Activated T-helper 17 cell treated with anti-CD3 and anti-CD28 coated beads, Interleukin-2, amount 50 U/mL, for 72 hours (primary cell): Measurements from ENCODE around the gene PFDN4. TPM values are rescaled to one million over a fixed set of nuclear protein-coding genes. Genes with fewer than 3 reads are reported as not detected.

Experiments
- ATAC-seq: fragments of 150-1000 bp; cut with Tn5 transposase; replicated peaks from 2 replicates; pipeline ENCODE4 v1.10.0; 2021; ENCODE audit warnings: mild to moderate bottlenecking, moderate library complexity
- H3K27ac Mint-ChIP-seq: one replicate; pipeline ENCODE4 v1.8.0; 2022; ENCODE audit warnings: mixed read lengths
- H3K27me3 Mint-ChIP-seq: one replicate; pipeline ENCODE4 v1.8.0; 2022; ENCODE audit warnings: mixed read lengths
- H3K36me3 Mint-ChIP-seq: one replicate; pipeline ENCODE4 v1.8.0; 2022; ENCODE audit warnings: low read depth, mild to moderate bottlenecking, mixed read lengths
- H3K4me1 Mint-ChIP-seq: one replicate; pipeline ENCODE4 v1.8.0; 2022; ENCODE audit warnings: mixed read lengths
- H3K4me3 Mint-ChIP-seq: one replicate; pipeline ENCODE4 v1.8.0; 2022; ENCODE audit warnings: mild to moderate bottlenecking, mixed read lengths
- H3K9me3 Mint-ChIP-seq: one replicate; pipeline ENCODE4 v1.8.0; 2022; ENCODE audit warnings: mixed read lengths
- total RNA-seq, 2 donors: library from RNA; stranded (reverse); gene quantifications; one replicate each; pipeline ENCODE4 v1.2.3, GENCODE V29; 2022

The PFDN4 gene
- total RNA-seq, 2 donors from 2014 or later = 32.5 to 35.8 TPM

DNA sequence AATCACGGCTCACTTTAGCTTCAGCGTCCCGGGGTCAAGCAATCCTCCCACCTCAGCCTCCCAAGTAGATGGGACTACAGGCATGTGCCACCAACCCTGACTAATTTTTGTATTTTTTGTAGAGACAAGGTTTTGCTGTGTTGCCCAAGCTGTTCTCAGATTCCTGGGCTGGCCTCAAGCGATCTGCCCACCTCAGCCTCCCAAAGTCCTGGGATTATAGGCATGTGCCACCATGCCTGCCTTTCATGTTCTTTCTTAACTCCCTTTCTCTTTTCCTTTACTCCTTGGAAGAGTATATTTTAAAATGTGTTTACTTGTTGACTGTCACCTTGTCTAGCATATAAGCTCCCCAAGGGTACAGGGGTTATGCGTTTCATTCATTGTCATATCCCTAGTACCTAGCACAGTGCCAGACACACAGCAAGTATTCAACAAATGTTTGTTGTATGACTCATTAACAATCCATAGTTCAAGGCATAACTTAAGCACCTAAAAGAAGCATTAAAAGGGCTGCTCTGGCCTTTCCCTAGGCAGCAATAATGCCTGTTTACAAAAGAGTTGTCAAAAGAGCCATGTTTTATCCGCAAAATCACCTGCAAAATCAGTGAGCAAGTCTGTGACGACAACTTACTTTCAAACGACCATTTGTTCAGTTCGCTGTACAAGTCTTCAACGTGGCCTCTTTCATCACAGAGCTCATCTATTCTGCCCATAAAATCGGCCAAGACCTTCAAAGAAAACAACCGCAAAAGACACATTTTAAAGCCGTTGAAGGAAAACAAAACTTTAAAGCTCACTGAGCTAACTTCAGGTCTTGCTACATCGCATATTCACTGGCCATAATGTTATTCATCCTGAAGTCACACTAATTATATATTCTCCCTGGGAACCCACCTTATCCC is 38.7 kb upstream of the PFDN4 start:
- peaks cover 52% of the 10 kb centered on the region for H3K27me3 Mint-ChIP-seq
- H3K9me3 Mint-ChIP-seq = no peaks in the 10 kb centered on the region
- no peaks in the 10 kb centered on the region for H3K4me1 Mint-ChIP-seq
- H3K27ac Mint-ChIP-seq = no peak overlapping the region
- H3K4me3 Mint-ChIP-seq = no peak overlapping the region
- no peaks in the 10 kb centered on the region for H3K36me3 Mint-ChIP-seq
- no peak for ATAC-seq

DNA sequence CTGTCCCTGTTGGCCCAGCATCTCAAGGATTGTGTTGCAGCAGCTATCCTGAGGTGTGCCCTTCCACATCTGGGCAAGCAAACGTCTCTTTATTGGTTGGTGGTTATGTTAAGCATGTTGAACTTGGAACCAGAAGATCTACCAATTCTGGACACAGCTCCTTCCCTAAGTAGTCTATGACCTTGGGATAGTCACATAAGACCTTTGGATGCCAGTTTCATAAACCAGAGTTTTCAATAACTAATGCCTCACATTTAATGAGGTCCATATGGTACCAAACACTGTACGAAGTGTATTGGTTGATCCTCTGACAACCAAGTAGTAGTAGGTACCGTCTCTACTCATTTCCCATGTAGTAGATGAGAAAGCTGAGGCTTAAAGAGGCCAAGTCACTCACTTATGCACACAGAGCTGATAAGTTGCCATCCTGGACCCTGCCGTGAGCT is 37.8 kb upstream of the PFDN4 start:
- Mint-ChIP-seq H3K36me3 (no peaks in the 10 kb centered on the region), H3K27me3 (peaks cover 59% of the 10 kb centered on the region), H3K4me3 (no peak overlapping the region), H3K9me3 (no peaks in the 10 kb centered on the region), H3K27ac (no peak overlapping the region), H3K4me1 (no peaks in the 10 kb centered on the region)
- ATAC-seq = no peak

DNA sequence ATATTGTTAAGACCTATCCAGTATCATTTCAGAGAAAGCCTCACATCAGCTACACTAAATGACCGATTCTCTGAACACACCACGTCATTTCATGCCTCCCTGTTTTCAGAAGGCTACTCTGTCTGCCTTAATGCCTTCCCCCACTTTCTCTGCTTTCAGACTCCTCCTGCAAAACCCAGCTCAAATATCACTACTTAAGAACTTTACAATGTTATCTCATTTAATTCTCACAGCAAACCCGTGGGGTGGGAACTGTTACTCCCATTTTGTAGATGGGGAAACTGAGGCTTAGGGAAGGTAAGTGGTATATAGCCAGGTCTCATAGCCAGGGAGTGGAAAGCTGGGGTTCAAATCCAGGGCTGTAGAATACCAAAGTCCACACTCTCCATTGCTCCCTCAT is 36.9 kb upstream of the PFDN4 start:
- no peaks in the 10 kb centered on the region for H3K4me1 Mint-ChIP-seq
- no peaks in the 10 kb centered on the region for H3K36me3 Mint-ChIP-seq
- ATAC-seq = no peak
- H3K27me3 Mint-ChIP-seq = peaks cover 62% of the 10 kb centered on the region
- H3K4me3 Mint-ChIP-seq = no peak overlapping the region
- H3K27ac Mint-ChIP-seq = no peak overlapping the region
- no peaks in the 10 kb centered on the region for H3K9me3 Mint-ChIP-seq

DNA sequence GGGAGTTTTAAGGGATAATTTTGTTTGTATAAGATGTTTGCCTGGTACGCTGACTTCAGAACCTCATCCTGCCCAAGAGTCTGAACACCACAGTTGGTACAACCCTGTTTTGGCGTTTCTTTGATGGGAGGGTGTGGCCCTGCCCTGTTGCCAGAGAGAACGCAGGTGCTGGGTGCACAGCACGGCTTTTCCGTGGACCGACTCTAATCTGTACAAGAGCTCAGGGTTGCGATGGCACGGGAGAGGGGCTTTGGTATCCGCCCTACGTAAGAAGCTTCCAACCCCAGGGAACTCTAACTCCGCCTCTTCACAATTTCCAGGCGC is 35.4 kb upstream of the PFDN4 start:
- no peak for ATAC-seq
- peaks cover 54% of the 10 kb centered on the region for H3K27me3 Mint-ChIP-seq
- no peak overlapping the region for H3K27ac Mint-ChIP-seq
- H3K36me3 Mint-ChIP-seq = no peaks in the 10 kb centered on the region
- H3K9me3 Mint-ChIP-seq = no peaks in the 10 kb centered on the region
- peak overlapping the region; percentile 7 for H3K4me3 Mint-ChIP-seq
- H3K4me1 Mint-ChIP-seq = no peaks in the 10 kb centered on the region

DNA sequence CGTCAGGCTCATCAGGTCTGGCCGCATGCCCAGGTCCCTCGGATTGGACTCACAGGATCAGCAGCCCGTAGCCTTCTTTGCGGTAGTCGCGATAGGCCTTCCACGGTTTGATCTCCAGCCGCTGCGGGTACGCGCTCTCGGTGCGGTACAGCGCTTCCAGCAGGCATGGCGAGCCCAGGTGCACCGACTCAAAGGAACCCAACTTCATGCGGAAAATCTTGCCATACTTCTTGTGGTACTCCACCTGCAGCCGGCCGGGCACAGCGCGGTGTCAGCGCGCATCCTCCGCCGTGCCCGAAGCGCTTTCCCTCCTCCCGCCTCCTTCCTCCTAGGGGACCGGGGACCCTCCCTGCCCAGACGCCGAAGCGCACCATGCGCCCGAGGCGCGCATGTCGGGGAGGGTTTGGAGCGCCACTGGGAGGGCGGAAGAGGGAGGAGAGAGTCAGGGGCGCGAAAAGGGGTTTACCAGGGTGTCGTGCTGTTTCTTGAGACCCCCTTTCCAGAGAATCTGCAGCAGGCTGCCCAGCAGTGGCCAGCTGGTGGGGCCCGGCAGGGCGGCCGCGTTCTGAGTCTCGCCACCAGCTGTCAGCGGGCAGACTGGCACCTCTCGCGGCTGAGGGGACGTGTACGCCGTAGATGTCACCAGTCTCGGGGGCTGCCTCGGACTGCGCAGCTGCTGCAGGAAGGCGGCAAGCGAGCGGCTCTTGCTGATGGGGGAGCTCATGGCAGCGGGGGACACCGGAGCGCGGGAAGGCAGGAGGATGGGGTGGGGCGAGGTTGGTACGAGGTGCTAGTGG is 34.8 kb upstream of the PFDN4 start:
- no peaks in the 10 kb centered on the region for H3K4me1 Mint-ChIP-seq
- H3K27me3 Mint-ChIP-seq = peaks cover 51% of the 10 kb centered on the region
- ATAC-seq = no peak
- H3K27ac Mint-ChIP-seq = no peak overlapping the region
- no peaks in the 10 kb centered on the region for H3K36me3 Mint-ChIP-seq
- H3K4me3 Mint-ChIP-seq = peak overlapping the region; percentile 61
- H3K9me3 Mint-ChIP-seq = no peaks in the 10 kb centered on the region

DNA sequence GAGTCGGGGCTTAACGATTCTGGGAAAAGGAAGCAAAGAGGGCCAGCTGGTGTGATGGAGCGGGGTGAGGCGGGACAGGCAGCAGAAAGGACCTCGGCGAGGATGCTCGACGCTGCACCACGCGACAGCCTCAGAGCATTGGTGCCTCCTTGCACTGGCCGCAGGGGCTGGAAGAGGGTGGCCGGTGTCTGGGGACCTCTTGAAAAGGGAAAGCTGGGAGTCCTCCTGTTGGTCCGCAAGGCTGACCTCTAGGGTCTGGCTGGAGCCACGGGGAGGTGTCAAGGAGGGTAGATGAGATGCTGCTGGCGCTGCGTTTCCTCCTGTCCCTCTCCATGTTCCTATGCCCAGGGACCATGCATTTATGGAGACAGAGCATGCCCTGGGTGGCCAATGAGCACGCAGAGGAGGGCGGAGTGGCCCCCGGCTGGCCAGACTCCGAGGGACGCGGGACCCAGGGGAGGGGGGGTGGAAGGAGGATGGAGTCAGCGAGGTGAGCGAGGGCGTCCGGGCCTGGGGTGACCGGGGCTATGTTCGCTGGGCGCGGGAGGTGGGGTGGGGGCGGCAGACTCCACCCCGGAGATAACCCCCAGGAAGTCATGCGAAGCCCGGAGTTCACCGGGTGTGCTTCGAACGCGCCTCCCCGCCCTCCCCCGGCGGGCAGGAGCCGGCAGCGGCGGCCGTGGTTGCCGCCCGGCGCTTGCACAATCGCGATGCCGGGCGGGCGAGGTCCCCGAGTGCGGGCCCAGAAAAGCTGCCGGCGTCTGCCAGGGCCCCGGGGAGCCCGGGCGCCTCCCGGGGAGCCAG is 34.0 kb upstream of the PFDN4 start, which contains the start of gene CYP24A1:
Gene CYP24A1, minus strand, starts transcription at position 334 of the 804 bp plus-strand sequence. CDS start 407 bp downstream, outside the sequence.
- peaks cover 52% of the 10 kb centered on the region for H3K27me3 Mint-ChIP-seq
- no peaks in the 10 kb centered on the region for H3K4me1 Mint-ChIP-seq
- no peak for ATAC-seq
- peak within 1 kb of the TSS; percentile 61 for H3K4me3 Mint-ChIP-seq
- H3K36me3 Mint-ChIP-seq = no peaks in the 10 kb centered on the region
- no peak within 1 kb of the TSS for H3K27ac Mint-ChIP-seq
- no peaks in the 10 kb centered on the region for H3K9me3 Mint-ChIP-seq

DNA sequence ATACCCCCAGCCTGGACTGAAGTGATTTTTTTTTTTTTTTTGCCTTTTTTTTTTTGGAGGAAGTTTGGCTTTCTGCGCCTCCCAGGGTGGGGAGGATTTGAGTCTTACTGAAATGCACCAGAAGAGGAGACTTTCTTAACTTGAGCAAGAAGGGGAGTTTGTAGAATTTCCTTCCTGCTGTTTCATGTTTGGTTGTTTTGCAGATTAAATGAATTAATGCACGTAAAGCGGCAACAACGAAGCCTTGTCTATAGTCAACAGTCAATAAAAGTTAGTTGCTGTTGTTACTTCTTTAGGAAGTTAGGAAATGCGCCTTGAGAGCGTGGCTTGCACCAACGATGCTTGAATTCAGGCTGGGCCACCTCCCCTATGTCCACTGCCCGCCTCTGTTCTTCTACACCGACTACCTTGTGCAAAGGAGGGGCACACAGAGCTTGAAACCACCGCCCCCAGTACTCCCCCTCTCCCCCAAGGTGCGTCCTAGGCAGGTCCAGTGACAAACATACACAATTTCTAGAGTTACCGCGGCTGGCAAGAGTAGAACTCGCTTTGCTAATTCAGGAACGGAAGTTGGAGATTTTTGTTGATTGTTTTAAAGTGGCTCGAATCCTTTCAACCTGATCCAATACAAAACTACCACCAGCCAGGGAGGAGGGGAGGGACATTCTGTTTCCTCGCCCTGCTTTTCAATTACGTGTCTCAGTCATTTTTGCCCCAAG is 33.3 kb upstream of the PFDN4 start:
- Mint-ChIP-seq H3K9me3 (no peaks in the 10 kb centered on the region), H3K4me3 (peak overlapping the region; percentile 53), H3K27ac (no peak overlapping the region), H3K36me3 (no peaks in the 10 kb centered on the region), H3K4me1 (no peaks in the 10 kb centered on the region), H3K27me3 (peaks cover 52% of the 10 kb centered on the region)
- no peak for ATAC-seq

DNA sequence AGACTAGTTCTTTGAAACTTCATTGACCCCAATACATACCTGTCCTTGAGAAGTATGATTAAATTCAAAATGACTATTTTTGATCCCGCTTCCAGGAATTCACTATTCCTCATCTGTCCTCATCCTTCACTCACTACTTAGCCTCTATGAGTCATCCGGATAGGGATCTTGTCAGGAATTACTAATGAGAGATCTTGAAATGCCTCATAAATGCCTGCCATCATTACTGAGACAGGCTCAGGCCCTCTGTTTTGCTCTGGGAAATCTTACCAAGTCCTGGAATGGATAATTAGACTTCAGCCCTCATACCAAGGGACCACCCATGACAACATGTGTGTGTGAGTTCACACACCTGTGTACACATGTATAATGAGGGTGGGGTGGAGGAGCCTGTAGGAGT is 31.3 kb upstream of the PFDN4 start:
- no peak for ATAC-seq
- Mint-ChIP-seq H3K4me1 (no peaks in the 10 kb centered on the region), H3K27ac (no peak overlapping the region), H3K27me3 (peaks cover 44% of the 10 kb centered on the region), H3K9me3 (no peaks in the 10 kb centered on the region), H3K36me3 (no peaks in the 10 kb centered on the region), H3K4me3 (no peak overlapping the region)

DNA sequence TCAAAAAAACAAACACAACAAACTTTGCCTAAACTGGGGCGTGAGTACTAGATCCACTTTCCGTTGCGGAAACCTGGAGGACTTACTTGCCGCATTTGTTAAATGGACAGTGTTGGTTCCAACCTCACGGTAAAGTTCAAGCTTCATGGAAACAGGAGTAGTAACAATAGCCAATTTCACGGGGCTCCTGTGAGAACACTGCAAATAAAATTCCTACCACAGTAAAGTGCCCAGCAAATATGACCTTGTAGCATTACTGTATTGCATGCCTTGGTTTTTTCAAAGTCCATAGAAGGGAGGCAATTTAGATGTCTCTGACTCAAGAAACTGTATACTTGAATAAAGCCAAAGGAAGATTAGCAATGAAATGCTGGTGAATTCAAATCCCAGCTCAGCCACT is 30.5 kb upstream of the PFDN4 start:
- H3K9me3 Mint-ChIP-seq = no peaks in the 10 kb centered on the region

DNA sequence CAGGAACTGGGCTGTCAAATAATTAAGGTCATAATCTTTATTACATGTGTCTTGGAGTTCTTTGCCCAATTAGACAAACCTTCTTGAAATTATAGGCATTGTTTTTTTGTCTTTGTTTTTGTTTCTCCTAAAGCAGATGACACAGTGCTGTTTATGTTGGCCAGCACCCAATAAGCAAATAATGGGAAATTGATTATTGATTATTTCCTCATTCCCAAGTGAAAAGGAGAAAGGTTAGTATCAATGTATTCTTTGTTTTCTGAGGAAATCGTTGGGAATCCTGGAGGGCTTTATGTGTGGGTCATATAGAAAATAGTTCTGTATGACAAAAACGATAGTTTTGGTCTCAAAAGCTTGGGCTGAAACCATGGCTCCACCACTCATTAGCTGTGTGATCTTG is 29.6 kb upstream of the PFDN4 start:
- Mint-ChIP-seq H3K4me1 (no peaks in the 10 kb centered on the region), H3K4me3 (no peak overlapping the region), H3K27ac (no peak overlapping the region), H3K36me3 (no peaks in the 10 kb centered on the region), H3K9me3 (no peaks in the 10 kb centered on the region), H3K27me3 (peaks cover 31% of the 10 kb centered on the region)
- ATAC-seq = no peak

More for the DNA sequence above, 30.5 kb upstream of the PFDN4 start:
- ATAC-seq = no peak
- Mint-ChIP-seq H3K4me1 (no peaks in the 10 kb centered on the region), H3K27ac (no peak overlapping the region), H3K27me3 (peaks cover 37% of the 10 kb centered on the region), H3K36me3 (no peaks in the 10 kb centered on the region), H3K4me3 (no peak overlapping the region)

DNA sequence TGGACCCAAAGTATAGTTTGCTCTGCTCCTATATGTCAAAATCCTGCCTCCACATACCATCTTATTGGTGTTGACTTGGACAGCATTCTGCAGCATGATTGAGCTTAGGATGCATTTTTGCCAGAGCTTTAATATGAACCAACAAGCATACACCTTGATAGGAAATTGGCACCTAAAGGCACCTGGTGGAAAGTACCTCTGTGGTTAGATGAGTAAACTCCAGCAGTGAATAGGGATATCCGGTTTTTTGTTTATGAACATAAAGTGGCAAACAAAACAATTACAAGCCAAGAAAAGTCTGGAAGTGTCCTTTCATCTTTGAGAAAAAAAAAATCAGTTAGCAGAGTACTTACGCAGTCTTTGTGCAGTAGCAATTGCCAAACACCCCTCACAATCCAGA is 27.9 kb upstream of the PFDN4 start:
- Mint-ChIP-seq H3K27ac (no peak overlapping the region), H3K36me3 (no peaks in the 10 kb centered on the region), H3K27me3 (peaks cover 24% of the 10 kb centered on the region), H3K4me1 (no peaks in the 10 kb centered on the region), H3K4me3 (no peak overlapping the region), H3K9me3 (no peaks in the 10 kb centered on the region)
- ATAC-seq = no peak

DNA sequence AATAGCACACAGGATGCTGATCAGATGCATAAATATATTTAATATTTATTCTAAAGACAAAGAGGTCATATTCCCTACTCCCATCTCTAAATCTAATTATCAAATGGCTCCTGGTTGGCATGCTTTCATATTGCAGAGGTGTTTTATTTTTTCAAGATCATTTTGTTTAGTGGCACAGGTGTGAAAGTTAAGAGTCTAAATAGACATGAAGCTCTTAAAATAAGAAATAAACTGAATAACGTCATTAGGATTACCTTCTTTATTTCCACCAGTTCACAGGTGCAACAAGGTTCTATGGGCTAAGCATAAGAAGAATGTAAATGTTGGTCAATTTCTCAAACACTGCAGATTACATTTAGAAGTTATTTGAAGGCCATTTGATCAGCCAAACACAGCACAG is 27.0 kb upstream of the PFDN4 start:
- H3K36me3 Mint-ChIP-seq = no peaks in the 10 kb centered on the region
- no peak overlapping the region for H3K27ac Mint-ChIP-seq
- no peak overlapping the region for H3K4me3 Mint-ChIP-seq
- H3K9me3 Mint-ChIP-seq = no peaks in the 10 kb centered on the region
- peaks cover 26% of the 10 kb centered on the region for H3K27me3 Mint-ChIP-seq
- H3K4me1 Mint-ChIP-seq = no peaks in the 10 kb centered on the region
- no peak for ATAC-seq

DNA sequence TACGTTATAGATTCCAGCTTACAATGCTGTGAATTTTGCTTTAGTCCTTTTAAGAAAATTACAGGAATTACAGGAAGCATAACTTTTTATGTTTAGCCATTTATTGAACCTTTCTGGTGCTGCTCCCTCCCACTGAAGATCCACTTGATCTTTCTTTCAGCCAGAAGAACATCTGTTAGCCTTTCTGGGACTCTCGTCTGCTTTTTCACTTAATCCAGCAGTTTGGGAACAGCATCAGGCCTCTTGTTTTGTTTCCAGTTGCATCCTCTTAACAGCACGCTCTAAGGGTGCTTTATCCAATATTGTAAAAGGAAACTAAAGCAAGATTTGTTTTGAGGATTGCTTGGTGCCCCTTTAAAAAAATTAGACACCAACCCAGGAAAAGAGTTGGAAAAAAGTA is 23.8 kb upstream of the PFDN4 start:
- H3K4me1 Mint-ChIP-seq = no peaks in the 10 kb centered on the region
- no peaks in the 10 kb centered on the region for H3K9me3 Mint-ChIP-seq
- no peaks in the 10 kb centered on the region for H3K36me3 Mint-ChIP-seq
- no peak overlapping the region for H3K4me3 Mint-ChIP-seq
- no peak for ATAC-seq
- no peak overlapping the region for H3K27ac Mint-ChIP-seq
- peaks cover 20% of the 10 kb centered on the region for H3K27me3 Mint-ChIP-seq
